ENCODE data around the gene DLX3.

DLX3 gene

GRCh38 chr17:50027881-50028735, 33.1 kb upstream of the DLX3 start:
- Histone ChIP-seq H3K4me1 (ENCODE audit: insufficient read depth, poor library complexity, severe bottlenecking) (peaks cover 27% of the 10 kb centered on the region), H3K27ac (ENCODE audit: poor library complexity, severe bottlenecking) (peak overlapping the region; percentile 99), H3K9me3 (ENCODE audit: severe bottlenecking) (no peaks in the 10 kb centered on the region), H3K36me3 (ENCODE audit: low read depth) (no peaks in the 10 kb centered on the region), H3K4me3 (ENCODE audit: severe bottlenecking) (no peak overlapping the region), H3K27me3 (ENCODE audit: insufficient read depth, poor library complexity, severe bottlenecking) (no peaks in the 10 kb centered on the region)
- TF ChIP-seq CTCF (IDR thresholded peaks at IDR 0.05; ENCODE audit: poor library complexity, severe bottlenecking), result no peak
- peak; percentile 99 for DNase-seq (ENCODE audit: low spot score)
- peak; percentile 67 for ATAC-seq (ENCODE audit: low read depth)

GRCh38 chr17:50027172-50027880, 32.3 kb upstream of the DLX3 start:
- Histone ChIP-seq H3K4me3 (ENCODE audit: severe bottlenecking) (peak overlapping the region; percentile 23), H3K27me3 (ENCODE audit: insufficient read depth, poor library complexity, severe bottlenecking) (no peaks in the 10 kb centered on the region), H3K27ac (ENCODE audit: poor library complexity, severe bottlenecking) (peak overlapping the region; percentile 99), H3K9me3 (ENCODE audit: severe bottlenecking) (no peaks in the 10 kb centered on the region), H3K36me3 (ENCODE audit: low read depth) (no peaks in the 10 kb centered on the region), H3K4me1 (ENCODE audit: insufficient read depth, poor library complexity, severe bottlenecking) (peaks cover 27% of the 10 kb centered on the region)
- peak; percentile 80 for ATAC-seq (ENCODE audit: low read depth)
- peak; percentile 99 for DNase-seq (ENCODE audit: low spot score)
- peak; percentile 68 for TF ChIP-seq CTCF (IDR thresholded peaks at IDR 0.05; ENCODE audit: poor library complexity, severe bottlenecking)

GRCh38 chr17:50026837-50027171, 31.8 kb upstream of the DLX3 start:
- peak overlapping the region; percentile 99 for H3K27ac ChIP-seq (ENCODE audit: poor library complexity, severe bottlenecking)
- peak overlapping the region; percentile 23 for H3K4me3 ChIP-seq (ENCODE audit: severe bottlenecking)
- no peaks in the 10 kb centered on the region for H3K36me3 ChIP-seq (ENCODE audit: low read depth)
- peak; percentile 95 for TF ChIP-seq CTCF (IDR thresholded peaks at IDR 0.05; ENCODE audit: poor library complexity, severe bottlenecking)
- H3K9me3 ChIP-seq (ENCODE audit: severe bottlenecking), result no peaks in the 10 kb centered on the region
- H3K4me1 ChIP-seq (ENCODE audit: insufficient read depth, poor library complexity, severe bottlenecking), result peaks cover 27% of the 10 kb centered on the region
- ATAC-seq (ENCODE audit: low read depth) (peak; percentile 30), DNase-seq (ENCODE audit: low spot score) (no peak)
- H3K27me3 ChIP-seq (ENCODE audit: insufficient read depth, poor library complexity, severe bottlenecking), result no peaks in the 10 kb centered on the region

- Histone ChIP-seq H3K36me3 (ENCODE audit: low read depth) (no peaks in the 10 kb centered on the region), H3K27ac (ENCODE audit: poor library complexity, severe bottlenecking) (peak overlapping the region; percentile 99), H3K9me3 (ENCODE audit: severe bottlenecking) (no peaks in the 10 kb centered on the region), H3K4me3 (ENCODE audit: severe bottlenecking) (no peak overlapping the region), H3K4me1 (ENCODE audit: insufficient read depth, poor library complexity, severe bottlenecking) (peaks cover 27% of the 10 kb centered on the region), H3K27me3 (ENCODE audit: insufficient read depth, poor library complexity, severe bottlenecking) (no peaks in the 10 kb centered on the region)
- no peak for DNase-seq (ENCODE audit: low spot score)
- ATAC-seq (ENCODE audit: low read depth), result no peak
- no peak for TF ChIP-seq CTCF (IDR thresholded peaks at IDR 0.05; ENCODE audit: poor library complexity, severe bottlenecking)
These were observed 31.1 kb upstream of the DLX3 start for GRCh38 chr17:50026046-50026675.

Measured in RWPE2 (cell line).